ENCODE results near the gene SSBP2.

Gene SSBP2

DNA sequence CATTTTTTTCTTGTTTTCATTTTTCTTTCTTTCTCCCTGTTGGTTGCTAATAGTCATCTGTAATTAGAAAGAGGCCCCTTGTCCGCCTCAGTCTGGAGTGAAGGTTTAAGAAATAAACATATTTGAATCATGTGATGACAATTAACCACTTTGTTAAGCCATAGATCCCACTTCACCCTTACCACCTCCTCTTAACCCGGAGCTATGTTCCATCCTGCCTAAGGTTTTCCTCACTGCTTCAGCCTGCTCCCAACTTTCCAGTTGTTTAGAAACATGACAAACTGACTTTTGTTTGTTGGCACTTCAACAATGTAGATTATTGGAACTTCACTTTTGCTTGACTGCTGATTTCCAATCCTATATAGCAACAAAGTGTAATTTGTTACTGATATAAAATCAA lies 37.4 kb upstream of the SSBP2 start:
- Histone ChIP-seq H3K27ac (ENCODE audit: poor library complexity, severe bottlenecking) (no peak overlapping the region), H3K36me3 (ENCODE audit: low read depth) (no peaks in the 10 kb centered on the region), H3K4me3 (ENCODE audit: severe bottlenecking) (no peak overlapping the region), H3K4me1 (ENCODE audit: insufficient read depth, poor library complexity, severe bottlenecking) (peaks cover 34% of the 10 kb centered on the region), H3K27me3 (ENCODE audit: insufficient read depth, poor library complexity, severe bottlenecking) (no peaks in the 10 kb centered on the region), H3K9me3 (ENCODE audit: severe bottlenecking) (no peaks in the 10 kb centered on the region)
- ATAC-seq (ENCODE audit: low read depth) (no peak), DNase-seq (ENCODE audit: low spot score) (no peak)
- TF ChIP-seq, protein P1, sequence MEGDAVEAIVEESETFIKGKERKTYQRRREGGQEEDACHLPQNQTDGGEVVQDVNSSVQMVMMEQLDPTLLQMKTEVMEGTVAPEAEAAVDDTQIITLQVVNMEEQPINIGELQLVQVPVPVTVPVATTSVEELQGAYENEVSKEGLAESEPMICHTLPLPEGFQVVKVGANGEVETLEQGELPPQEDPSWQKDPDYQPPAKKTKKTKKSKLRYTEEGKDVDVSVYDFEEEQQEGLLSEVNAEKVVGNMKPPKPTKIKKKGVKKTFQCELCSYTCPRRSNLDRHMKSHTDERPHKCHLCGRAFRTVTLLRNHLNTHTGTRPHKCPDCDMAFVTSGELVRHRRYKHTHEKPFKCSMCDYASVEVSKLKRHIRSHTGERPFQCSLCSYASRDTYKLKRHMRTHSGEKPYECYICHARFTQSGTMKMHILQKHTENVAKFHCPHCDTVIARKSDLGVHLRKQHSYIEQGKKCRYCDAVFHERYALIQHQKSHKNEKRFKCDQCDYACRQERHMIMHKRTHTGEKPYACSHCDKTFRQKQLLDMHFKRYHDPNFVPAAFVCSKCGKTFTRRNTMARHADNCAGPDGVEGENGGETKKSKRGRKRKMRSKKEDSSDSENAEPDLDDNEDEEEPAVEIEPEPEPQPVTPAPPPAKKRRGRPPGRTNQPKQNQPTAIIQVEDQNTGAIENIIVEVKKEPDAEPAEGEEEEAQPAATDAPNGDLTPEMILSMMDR (IDR thresholded peaks at IDR 0.05; ENCODE audit: poor library complexity, severe bottlenecking): no peak

DNA sequence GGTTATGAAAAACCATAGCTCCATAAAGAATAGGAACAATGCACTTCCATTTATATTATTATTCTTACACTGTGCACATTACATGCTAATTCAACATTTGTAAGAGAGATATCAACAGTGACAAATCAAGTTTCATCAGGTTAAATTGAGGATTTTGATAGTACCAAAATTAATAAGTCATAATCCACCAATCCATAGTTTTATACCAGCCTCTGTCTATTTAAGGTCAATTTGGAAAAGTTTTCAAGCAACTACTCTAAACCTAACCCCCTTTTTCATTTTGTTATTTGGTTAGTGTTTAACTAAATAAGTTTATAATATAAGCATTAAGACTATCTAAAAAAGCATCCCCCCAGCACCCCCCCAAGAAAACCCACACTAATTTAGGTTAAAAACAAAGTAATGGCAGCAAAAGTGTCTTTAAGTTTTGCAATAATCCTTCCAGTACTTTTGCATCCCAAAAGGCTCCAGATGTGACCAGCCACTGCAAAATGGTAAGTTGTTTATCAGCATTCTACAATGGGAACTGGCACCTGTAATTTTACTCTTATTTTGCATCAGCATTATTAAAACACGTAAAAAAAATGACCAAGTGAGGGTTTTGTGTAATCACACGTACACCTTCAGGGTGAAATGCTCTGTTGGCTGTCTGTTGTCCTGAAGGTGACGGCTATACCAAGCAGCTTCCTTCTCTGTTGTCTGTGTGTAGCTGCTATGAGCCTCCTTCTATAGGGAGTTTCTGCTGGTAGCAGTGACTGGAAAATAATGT lies 36.8 kb upstream of the SSBP2 start:
- TF ChIP-seq, protein P1 (IDR thresholded peaks at IDR 0.05; ENCODE audit: poor library complexity, severe bottlenecking): no peak
- Histone ChIP-seq H3K4me1 (ENCODE audit: insufficient read depth, poor library complexity, severe bottlenecking) (peaks cover 34% of the 10 kb centered on the region), H3K4me3 (ENCODE audit: severe bottlenecking) (no peak overlapping the region), H3K36me3 (ENCODE audit: low read depth) (no peaks in the 10 kb centered on the region), H3K9me3 (ENCODE audit: severe bottlenecking) (no peaks in the 10 kb centered on the region), H3K27me3 (ENCODE audit: insufficient read depth, poor library complexity, severe bottlenecking) (no peaks in the 10 kb centered on the region), H3K27ac (ENCODE audit: poor library complexity, severe bottlenecking) (no peak overlapping the region)
- ATAC-seq (ENCODE audit: low read depth) (peak; percentile 56; the same call in 2 of the 3 replicates), DNase-seq (ENCODE audit: low spot score) (no peak)

DNA sequence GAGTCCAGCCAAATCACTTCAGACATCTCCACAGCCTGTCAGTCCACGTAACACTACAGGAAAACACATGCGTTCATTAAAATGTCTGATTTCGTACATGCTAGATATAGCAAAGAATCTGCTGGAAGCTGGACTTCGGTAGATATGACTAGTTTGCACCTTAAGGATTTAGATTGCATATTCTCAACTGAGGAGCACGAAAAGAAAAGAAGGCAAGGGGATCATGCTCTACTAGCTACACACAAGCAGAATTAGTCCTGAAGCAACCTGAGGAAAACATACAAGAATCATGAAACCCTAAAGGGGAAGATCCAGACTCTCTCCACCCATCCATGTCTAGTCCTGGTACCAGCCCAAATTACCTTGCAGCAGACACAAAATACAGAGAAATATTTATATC lies 36.1 kb upstream of the SSBP2 start:
- Histone ChIP-seq H3K4me3 (ENCODE audit: severe bottlenecking) (no peak overlapping the region), H3K27me3 (ENCODE audit: insufficient read depth, poor library complexity, severe bottlenecking) (no peaks in the 10 kb centered on the region), H3K27ac (ENCODE audit: poor library complexity, severe bottlenecking) (no peak overlapping the region), H3K36me3 (ENCODE audit: low read depth) (no peaks in the 10 kb centered on the region), H3K4me1 (ENCODE audit: insufficient read depth, poor library complexity, severe bottlenecking) (peaks cover 34% of the 10 kb centered on the region), H3K9me3 (ENCODE audit: severe bottlenecking) (no peaks in the 10 kb centered on the region)
- TF ChIP-seq, protein P1 (IDR thresholded peaks at IDR 0.05; ENCODE audit: poor library complexity, severe bottlenecking): no peak
- ATAC-seq (ENCODE audit: low read depth): no peak
- DNase-seq (ENCODE audit: low spot score): no peak

DNA sequence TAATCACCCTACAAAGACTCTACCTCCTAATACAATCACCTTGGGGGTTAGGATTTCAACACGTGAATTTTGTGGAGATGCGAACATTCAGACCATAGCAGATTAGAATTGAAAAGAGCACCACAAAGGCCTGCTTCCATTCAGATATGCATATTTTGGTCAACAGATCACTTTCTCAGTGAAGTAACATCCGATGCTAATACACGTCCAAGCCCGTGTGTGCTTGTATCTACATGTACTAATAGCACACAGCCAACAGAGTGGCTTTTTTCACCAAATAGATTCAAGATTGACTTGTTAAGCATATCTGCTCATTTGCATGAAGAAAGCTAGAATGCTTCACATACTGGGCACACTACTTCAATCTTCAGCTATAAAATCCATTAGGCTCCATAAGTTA lies 35.6 kb upstream of the SSBP2 start:
- Histone ChIP-seq H3K4me1 (ENCODE audit: insufficient read depth, poor library complexity, severe bottlenecking) (peaks cover 34% of the 10 kb centered on the region), H3K27me3 (ENCODE audit: insufficient read depth, poor library complexity, severe bottlenecking) (no peaks in the 10 kb centered on the region), H3K27ac (ENCODE audit: poor library complexity, severe bottlenecking) (no peak overlapping the region), H3K9me3 (ENCODE audit: severe bottlenecking) (no peaks in the 10 kb centered on the region), H3K4me3 (ENCODE audit: severe bottlenecking) (no peak overlapping the region), H3K36me3 (ENCODE audit: low read depth) (no peaks in the 10 kb centered on the region)
- DNase-seq (ENCODE audit: low spot score) (no peak), ATAC-seq (ENCODE audit: low read depth) (no peak)
- TF ChIP-seq, protein P1 (IDR thresholded peaks at IDR 0.05; ENCODE audit: poor library complexity, severe bottlenecking): no peak

DNA sequence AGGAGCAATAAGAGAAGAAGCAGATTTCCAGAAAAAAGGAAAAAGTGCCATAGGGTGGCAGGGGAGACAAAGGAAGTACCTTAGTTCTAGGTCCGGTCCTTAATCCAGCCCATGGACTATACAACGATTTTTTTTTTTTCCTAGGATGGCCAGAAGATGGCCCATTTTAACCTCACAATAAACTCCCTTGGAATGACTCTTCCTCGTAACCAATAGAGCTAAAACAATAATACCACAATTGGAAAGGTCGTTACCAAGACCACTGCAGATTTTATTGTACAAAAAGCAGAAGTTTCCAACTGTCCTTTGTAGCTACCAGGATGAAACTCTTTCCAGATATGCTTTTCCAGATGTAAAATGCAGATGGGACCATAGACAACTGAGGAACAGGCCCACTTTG lies 34.4 kb upstream of the SSBP2 start:
- Histone ChIP-seq H3K27me3 (ENCODE audit: insufficient read depth, poor library complexity, severe bottlenecking) (no peaks in the 10 kb centered on the region), H3K36me3 (ENCODE audit: low read depth) (no peaks in the 10 kb centered on the region), H3K9me3 (ENCODE audit: severe bottlenecking) (no peaks in the 10 kb centered on the region), H3K4me1 (ENCODE audit: insufficient read depth, poor library complexity, severe bottlenecking) (peaks cover 34% of the 10 kb centered on the region), H3K27ac (ENCODE audit: poor library complexity, severe bottlenecking) (no peak overlapping the region), H3K4me3 (ENCODE audit: severe bottlenecking) (no peak overlapping the region)
- ATAC-seq (ENCODE audit: low read depth) (no peak), DNase-seq (ENCODE audit: low spot score) (no peak)
- TF ChIP-seq, protein P1 (IDR thresholded peaks at IDR 0.05; ENCODE audit: poor library complexity, severe bottlenecking): no peak

Data from RWPE2 (cell line).